Astrocyte (in vitro differentiated cells and primary cell): ENCODE results near the gene TTC36.

Experiments used
- EZH2 ChIP-seq: IDR thresholded peaks from 2 replicates; pipeline ENCODE4 v1.6.1; 2012; ENCODE audit warnings: mild to moderate bottlenecking, low read length, inconsistent platforms; ENCODE audit not compliant: insufficient read depth
- TF ChIP-seq, protein P1 (sequence below): IDR thresholded peaks from 2 replicates; pipeline ENCODE4 v1.5.1; 2011; ENCODE audit warnings: low read depth, mild to moderate bottlenecking, inconsistent platforms, low read length, moderate library complexity; ENCODE audit not compliant: insufficient read depth

DNA sequence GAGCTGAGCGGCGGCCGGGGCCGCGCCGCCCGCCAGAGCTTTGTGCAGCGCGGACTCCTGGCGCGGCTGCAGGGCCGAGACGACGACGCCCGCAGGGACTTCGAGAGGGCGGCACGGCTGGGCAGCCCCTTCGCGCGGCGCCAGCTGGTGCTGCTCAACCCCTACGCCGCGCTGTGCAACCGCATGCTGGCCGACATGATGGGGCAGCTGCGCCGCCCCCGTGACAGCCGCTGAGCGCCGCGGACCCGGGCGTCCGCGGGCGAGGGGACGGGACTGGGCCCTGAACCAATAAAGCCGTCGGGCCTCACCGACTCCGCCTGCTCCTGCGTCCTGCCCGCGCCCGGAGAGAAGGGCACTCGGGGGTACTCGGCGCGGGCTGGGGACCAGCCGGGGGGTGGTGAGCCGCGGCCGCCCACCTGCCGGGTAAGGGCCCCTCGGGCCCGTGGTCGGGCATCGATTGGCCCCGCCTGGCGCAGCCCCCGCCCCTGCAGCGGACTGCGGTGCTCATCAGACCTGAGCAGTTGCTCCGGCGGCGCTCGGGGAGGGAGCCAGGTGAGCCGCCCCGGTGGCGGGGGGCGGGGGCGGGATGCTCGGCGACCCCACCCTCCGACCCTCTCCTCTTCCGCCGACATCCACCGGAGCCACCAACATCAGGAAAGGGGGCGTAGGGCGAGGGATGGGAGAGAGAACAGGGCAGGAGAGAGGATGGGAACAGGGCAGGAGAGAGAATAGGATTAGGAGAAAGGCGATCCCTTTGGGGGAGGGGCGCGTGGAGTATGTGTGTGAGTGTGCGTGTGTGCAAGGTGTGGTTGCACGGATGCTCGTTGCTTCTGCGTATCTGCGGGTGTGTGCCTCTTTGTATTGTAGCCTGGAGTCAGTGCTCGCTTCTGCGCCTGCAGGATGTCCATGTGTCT lies 3.7 kb downstream of the TTC36 start, which contains the start of gene TMEM25:
- TF ChIP-seq, protein P1, sequence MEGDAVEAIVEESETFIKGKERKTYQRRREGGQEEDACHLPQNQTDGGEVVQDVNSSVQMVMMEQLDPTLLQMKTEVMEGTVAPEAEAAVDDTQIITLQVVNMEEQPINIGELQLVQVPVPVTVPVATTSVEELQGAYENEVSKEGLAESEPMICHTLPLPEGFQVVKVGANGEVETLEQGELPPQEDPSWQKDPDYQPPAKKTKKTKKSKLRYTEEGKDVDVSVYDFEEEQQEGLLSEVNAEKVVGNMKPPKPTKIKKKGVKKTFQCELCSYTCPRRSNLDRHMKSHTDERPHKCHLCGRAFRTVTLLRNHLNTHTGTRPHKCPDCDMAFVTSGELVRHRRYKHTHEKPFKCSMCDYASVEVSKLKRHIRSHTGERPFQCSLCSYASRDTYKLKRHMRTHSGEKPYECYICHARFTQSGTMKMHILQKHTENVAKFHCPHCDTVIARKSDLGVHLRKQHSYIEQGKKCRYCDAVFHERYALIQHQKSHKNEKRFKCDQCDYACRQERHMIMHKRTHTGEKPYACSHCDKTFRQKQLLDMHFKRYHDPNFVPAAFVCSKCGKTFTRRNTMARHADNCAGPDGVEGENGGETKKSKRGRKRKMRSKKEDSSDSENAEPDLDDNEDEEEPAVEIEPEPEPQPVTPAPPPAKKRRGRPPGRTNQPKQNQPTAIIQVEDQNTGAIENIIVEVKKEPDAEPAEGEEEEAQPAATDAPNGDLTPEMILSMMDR, result no peak
- TF ChIP-seq EZH2, result no peak
